Daoy (cell line): ENCODE results near the gene NADSYN1. TPM values are rescaled to one million over a fixed set of nuclear protein-coding genes. Genes with fewer than 3 reads are reported as not detected.

Source experiments
- DNase-seq: peaks from one replicate; pipeline ENCODE4 v3.0.0-alpha.2; 2015; ENCODE audit warnings: low read depth
- total RNA-seq: library from RNA; depleted of rRNA; stranded (reverse); fragments of >200 nt; shearing (Covaris generic); gene quantifications from 2 replicates; pipeline ENCODE4 v1.2.3, GENCODE V29; 2014

NADSYN1 gene
- total RNA-seq, 1 experiment from 2014 or later: 21.1 TPM

GRCh38 chr11:71433648-71434450, 19.2 kb upstream of the NADSYN1 start:
- DNase-seq: no peak

DNA sequence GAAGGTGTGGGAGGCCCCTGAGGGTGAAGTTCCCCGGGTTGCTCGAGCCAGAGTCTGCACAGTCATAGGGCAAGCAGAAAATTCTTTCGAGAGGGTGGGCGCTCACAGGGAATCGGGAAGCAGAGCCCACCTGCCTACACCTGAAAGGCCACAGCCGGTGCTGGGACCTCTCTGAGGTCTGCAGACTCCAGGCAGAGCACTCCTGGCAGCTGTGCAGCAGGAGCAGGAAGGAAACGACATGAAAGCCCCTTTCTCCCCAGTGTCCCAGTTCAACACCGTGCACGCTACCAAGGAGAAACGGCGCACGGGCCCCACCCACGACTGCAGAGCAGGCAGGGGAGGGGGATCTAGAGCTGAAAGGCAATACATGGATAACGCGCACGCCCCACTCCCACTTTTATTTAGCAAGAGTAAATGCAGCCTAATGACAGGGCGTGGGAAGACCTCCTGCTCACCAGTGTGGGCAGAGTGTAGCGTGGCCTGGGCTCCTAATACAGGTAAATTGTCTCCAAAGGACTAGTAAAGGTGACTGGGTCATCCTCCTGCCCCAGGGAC, 18.4 kb upstream of the NADSYN1 start:
- DNase-seq: no peak

DNA sequence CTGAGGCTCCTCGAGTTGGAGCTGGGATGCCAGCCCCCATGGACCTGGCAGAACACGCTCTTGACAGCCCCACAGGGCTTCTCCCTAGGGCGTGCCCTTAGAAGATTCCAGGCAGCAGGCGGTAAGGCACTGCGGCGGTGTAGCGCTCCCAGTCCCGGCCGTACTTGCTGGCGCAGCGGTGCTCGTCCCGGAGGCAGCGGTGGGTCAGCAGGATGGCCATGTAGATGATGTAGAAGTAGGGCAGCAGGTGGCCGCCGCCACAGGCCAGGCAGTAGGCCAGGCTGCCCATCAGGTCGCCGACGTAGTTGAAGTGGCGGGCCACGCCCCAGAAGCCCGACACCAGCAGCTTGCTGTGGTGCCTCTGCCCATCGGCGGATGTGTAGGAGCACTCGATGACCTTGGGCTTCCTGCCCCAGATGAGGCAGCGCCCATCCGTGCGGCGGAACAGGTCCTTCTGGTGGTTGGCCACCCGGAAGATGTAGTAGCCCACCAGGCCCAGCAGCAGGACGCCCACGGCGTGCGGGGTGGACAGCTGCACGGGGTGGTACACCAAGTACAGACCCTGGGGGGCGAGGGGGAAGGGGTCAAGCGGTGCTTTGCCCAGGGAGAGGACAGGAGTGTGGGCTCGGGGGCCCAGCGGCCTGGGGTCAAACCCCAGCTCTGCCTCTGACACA, 17.6 kb upstream of the NADSYN1 start:
- DNase-seq: no peak

DNA sequence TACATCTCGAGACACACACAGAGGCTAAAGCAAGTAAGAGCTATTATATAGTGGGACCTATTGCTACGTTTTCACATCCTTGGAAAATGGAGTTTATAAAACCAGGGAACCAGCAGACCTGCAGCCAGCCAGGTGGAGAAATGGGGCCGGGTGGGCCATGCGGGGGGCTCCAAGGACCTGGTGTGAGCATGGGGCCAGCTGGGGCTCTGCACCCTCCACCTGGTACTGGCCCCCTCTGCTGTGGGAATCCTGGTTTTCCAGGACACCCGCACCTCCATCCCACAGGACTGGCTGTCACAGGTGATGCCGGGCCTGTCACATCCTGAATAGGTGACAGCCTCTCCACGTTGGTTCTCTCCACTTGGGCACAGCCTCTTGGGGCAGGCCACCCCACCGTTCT, 16.1 kb upstream of the NADSYN1 start:
- DNase-seq: no peak

DNA sequence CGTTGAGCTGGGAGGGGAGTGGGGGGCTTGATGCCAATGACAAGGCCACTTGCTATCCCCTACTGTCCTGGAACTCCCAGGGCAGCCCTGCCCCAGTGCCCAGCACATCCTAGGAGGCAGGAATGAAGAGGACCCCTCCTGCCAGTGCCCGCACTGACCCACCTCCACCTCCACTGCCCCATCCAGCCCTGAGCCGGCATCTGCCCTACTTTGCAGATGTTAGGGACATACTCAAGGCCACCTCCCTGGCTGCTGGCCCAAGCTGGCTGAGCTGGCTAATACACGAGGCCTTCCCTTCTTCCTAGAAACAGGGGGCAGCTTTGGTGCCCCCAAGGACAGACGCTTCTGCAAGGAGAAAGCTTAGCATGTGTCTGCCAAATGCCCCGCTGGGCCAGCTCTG, 15.6 kb upstream of the NADSYN1 start:
- DNase-seq: no peak

- no peak for DNase-seq
Observed at GRCh38 chr11:71437879-71438278, 15.1 kb upstream of the NADSYN1 start.

GRCh38 chr11:71438650-71439049, 14.4 kb upstream of the NADSYN1 start:
- no peak for DNase-seq

GRCh38 chr11:71440021-71440755, 12.8 kb upstream of the NADSYN1 start:
- DNase-seq: no peak

GRCh38 chr11:71441251-71441650, 11.8 kb upstream of the NADSYN1 start:
- DNase-seq: no peak

DNA sequence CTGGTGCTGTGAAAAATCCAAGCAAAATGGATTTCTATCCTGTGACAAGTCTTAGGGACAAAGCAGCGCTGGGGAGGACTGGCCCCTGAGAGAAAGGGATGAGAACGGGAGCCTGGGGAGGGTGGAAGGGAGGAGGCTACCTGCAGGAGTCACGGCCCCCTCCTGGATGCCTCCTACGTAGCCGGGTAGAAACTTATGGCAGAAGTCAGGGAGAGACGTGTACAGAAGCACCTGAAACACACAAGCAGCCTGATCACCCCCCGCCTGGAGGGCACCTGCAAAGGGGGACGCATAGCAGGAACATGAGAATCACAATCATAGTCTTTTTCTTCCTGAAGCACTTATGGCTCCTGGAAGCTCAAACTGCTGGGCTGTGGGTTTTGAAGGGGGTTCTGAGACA, 10.9 kb upstream of the NADSYN1 start:
- DNase-seq: no peak

DNA sequence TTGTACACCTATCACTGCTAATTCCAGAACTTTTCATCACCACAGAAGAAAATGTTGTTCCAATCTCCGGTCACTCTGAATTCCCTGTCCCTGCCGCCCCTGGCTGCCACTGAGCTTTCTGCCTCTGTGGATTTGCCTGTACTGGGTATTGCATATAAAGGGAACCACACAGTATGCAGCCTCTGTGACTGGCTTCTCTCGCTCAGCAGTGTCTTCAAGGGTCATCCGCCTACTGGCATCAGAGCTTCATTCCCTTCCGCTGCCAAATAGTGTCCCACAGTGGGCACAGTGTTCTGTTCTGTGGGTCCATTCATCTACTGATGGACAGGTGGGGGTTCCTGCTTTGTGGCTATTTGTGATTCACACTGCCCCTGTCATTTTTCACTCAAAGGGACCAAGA, 10.1 kb upstream of the NADSYN1 start:
- no peak for DNase-seq

GRCh38 chr11:71443736-71444445, 9.1 kb upstream of the NADSYN1 start:
- no peak for DNase-seq

- DNase-seq: no peak
Observed at GRCh38 chr11:71444811-71445210, 8.2 kb upstream of the NADSYN1 start.

DNA sequence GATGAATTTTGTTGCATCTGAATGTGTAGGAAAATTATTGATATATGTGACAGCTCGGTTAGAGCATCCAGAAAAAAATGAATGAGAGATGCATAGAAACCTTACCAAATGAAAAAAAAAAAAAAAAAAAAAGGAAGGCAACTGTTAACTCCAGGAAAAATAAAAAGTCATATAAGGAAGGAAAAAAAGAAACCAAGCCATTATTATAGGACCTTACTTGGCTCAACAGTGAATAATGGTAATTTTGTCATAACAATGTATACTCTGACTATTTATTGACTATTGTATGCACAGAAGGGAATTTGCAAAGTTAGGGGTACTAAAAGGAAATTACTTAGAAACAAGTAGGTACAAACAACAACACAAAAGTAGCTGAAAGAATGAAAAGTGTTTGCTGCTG, 6.9 kb upstream of the NADSYN1 start:
- no peak for DNase-seq

DNA sequence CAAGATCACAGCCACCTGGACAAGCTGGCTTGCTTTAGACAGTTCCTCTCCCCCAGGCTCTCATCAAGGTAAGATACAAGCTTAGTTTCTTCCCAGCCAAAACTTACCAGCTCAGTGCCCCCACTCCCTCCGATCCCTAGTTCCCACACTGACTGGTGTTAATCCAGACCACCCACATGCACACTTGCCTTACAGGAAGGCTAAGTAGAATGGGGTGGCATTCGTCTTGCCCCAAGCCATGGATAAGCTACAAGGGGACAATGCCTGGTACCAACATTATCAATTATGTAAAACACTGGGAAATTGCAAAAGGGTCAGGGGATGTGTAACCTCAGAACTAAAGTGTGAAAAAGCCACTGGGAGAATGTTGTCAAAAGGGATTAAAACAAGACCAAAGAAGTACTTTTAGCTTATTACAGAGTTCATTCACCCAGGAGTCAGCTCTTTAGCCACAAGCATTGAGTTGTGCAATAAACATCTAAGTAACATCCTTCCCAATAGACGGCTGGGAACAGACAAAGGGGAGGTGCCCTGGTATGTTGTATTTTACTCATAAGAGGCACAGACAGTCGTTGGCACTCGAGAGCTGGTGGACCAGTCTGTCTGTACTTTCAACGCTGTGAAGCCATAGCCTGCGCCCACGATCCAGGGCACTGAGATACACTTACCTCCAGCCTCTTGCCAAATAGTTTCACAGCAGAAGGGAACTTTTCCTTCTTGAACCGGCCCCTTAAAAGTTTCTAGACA, 5.9 kb upstream of the NADSYN1 start:
- DNase-seq: no peak

GRCh38 chr11:71447791-71448256, 5.2 kb upstream of the NADSYN1 start:
- no peak for DNase-seq

DNA sequence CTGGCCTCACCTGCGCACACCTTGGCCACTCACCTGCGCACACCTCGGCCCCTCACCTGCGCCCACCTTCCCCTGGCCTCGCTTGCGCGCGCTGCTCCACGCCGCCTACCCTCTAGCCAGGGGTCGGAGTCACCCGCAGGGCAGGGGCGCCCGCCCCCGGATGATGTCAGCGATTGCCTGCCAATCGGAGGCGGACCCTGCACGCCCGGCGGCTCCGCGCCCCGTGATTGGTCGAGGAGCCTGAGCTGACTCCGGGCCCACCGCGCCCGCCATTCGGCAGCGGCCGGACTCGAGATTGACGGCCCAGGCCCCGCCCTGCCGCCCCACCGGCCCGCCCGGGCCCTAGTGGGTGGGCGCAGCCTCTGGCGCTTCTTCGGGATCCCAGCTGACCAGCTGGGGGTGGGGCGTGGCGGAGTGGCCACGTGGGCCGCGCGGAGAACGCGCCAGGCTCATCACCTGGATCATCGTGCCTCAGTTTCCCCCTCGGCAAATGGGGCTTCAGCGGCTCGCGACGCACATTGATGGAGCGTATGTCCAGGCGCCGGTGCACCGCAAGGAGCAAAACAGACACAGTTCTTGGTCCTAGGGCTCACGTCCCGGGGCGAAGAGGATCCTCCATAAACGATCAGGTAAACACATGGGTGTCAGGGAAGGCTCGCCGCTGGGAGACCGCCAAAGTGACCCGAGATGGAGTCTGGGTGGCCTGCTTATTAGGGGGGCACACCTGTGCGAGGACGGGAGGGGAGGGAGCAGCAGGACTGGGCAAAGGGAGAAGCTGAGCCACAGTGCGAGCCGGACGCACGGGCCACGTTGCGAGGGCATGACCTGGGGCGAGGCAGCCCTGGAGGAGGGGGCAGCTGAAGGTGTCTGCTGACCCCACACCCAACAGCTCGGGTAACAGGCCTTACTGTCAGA, 4.5 kb upstream of the NADSYN1 start, which contains the start of gene DHCR7:
TSS of gene DHCR7 (minus strand) at position 137 of the 915 bp plus-strand sequence. CDS start 3,441 bp downstream, outside the sequence.
- peak; percentile 96 for DNase-seq

DNA sequence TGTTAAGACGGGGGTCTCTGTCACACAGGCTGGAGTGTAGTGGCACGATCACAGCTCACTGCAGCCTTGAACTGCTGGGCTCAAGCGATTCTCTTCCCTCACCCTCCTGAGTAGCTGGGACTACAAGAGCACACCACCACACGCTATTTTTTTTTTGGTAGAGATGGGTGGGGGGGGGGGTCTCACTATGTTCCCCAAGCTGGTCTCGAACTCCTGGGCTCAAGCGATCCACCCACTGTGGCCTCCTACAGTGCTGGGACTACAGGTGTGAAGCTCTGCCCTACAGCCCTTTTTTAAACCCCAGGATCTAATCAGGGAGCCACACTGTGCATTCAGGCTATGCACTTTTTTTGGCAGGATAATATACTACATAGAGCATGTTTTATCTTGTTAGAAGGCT, 3.4 kb upstream of the NADSYN1 start:
- DNase-seq: no peak

DNA sequence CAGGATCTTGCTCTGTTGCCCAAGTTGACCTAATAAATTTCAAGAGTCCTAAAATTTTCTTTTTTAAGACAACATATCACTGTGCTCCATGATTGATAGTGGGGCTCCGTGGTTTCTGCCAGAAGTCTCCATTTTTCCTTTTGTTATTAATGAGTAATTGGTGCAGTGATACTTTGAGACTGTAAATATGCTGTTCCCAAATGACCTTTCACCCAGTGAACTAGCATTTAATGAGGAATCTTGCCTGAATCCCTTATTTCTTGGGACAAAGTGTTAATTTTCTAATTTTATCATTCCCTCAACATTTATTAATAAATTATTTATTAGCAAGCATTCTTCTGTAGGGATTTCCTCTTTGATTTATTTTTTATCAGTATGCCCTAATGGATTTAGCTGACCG, 2.5 kb upstream of the NADSYN1 start:
- no peak for DNase-seq

- no peak for DNase-seq
Observed at GRCh38 chr11:71450939-71451338, 2.1 kb upstream of the NADSYN1 start.
